Stimulated activated naive CD8-positive, alpha-beta T cell treated with anti-CD3 and anti-CD28 coated beads, Interleukin-15, amount 100 ng/mL, for 72 hours (primary cell): Measurements from ENCODE around the gene ESRRG.

Experiments used
- ATAC-seq: fragments of 150-1000 bp; cut with Tn5 transposase; 2 replicates; pipeline ENCODE4 v1.10.0; 2021; ENCODE audit warnings: mild to moderate bottlenecking, moderate library complexity
- DNase-seq, 2 donors: peaks; one replicate each; pipeline ENCODE4 v3.0.0; 2021 to 2022
- H3K27ac Mint-ChIP-seq, 2 donors: one replicate each; pipeline ENCODE4 v1.8.0; 2022; ENCODE audit warnings: mild to moderate bottlenecking in 2 of 2, mixed read lengths in 2 of 2, moderate library complexity in 2 of 2
- H3K27me3 Mint-ChIP-seq: one replicate; pipeline ENCODE4 v1.8.0; 2022; ENCODE audit warnings: mixed read lengths
- H3K4me1 Mint-ChIP-seq: one replicate; pipeline ENCODE4 v1.8.0; 2022; ENCODE audit warnings: mild to moderate bottlenecking, mixed read lengths
- H3K4me3 Mint-ChIP-seq, 2 donors: one replicate each; pipeline ENCODE4 v1.8.0; 2022; ENCODE audit warnings: mild to moderate bottlenecking in 2 of 2, mixed read lengths in 2 of 2, moderate library complexity in 1 of 2
- H3K9me3 Mint-ChIP-seq, 2 donors: one replicate each; pipeline ENCODE4 v1.8.0; 2022; ENCODE audit warnings: mixed read lengths in 2 of 2

ESRRG gene

GRCh38 chr1:216670118-216670883 is 52.9 kb downstream of the ESRRG start:
- H3K27me3 Mint-ChIP-seq, result no peaks in the 10 kb centered on the region
- no peak overlapping the region for H3K4me3 Mint-ChIP-seq
- no peak for ATAC-seq
- no peak overlapping the region for H3K27ac Mint-ChIP-seq
- no peaks in the 10 kb centered on the region for H3K4me1 Mint-ChIP-seq
- no peak for DNase-seq
- H3K9me3 Mint-ChIP-seq, result no peaks in the 10 kb centered on the region

DNA sequence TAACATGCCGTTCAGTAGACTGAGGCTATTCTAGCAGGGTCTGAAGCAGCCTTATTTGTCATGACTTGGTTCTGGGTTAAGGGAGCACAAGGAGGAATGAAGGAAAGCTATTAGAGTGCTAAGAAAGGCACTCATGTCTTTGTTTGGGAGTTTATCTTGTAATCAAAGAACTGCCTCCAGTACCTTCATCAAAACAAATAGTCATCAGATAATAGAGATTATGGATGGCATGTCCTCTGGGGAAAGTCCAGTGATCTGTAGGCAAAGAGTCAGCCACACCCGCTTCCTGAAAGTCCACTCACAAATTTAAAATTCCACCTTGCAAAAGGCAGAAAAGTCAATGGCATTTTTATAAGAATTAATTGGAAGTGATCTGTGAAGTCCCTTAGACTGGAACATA is 56.8 kb downstream of the ESRRG start:
- Mint-ChIP-seq H3K27me3 (no peaks in the 10 kb centered on the region), H3K27ac (no peak overlapping the region), H3K4me3 (no peak overlapping the region), H3K4me1 (no peaks in the 10 kb centered on the region), H3K9me3 (no peaks in the 10 kb centered on the region)
- DNase-seq (no peak), ATAC-seq (no peak)

DNA sequence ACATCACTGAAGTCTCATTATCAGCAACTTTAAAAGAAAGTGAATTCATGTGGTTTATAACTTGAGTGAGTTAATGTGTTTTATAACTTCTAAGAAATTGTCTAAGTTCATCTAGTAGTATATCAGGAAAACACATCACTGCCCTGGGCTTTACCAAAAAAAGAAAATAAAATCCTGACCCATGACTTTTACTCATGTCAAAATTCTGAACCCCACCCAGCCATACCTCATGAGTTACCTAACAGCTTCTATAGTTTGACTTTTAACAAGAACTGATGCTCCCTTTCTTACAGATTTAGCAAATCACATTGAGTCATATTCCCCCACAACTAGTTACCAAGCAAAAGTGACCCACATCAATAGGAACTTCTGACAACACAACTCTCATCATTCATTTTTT is 57.4 kb downstream of the ESRRG start:
- Mint-ChIP-seq H3K27me3 (no peaks in the 10 kb centered on the region), H3K27ac (no peak overlapping the region), H3K4me3 (no peak overlapping the region), H3K9me3 (no peaks in the 10 kb centered on the region), H3K4me1 (no peaks in the 10 kb centered on the region)
- ATAC-seq (no peak), DNase-seq (no peak)

DNA sequence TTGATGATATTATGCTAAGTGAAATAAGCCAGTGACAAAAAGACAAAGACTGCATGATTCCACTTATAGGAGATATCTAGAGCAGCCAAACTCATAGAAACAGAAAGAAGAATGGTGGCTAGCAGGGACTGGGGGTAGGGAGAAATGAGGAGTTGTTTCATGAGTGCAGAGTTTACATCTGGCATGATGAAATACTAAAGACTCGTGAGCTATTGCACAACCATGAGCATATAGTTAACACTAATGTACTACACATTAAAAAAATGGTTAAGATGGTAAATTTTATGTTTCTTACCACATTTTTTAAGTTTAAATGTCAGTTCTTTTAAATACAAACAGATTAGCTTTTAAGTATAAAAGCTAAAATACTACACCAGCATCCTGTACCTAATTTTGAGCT is 57.8 kb downstream of the ESRRG start:
- no peak for ATAC-seq
- no peaks in the 10 kb centered on the region for H3K27me3 Mint-ChIP-seq
- H3K4me1 Mint-ChIP-seq, result no peaks in the 10 kb centered on the region
- no peak overlapping the region for H3K27ac Mint-ChIP-seq
- DNase-seq, result no peak
- H3K9me3 Mint-ChIP-seq, result no peaks in the 10 kb centered on the region
- no peak overlapping the region for H3K4me3 Mint-ChIP-seq

- H3K27me3 Mint-ChIP-seq, result no peaks in the 10 kb centered on the region
- no peak for DNase-seq
- H3K4me3 Mint-ChIP-seq, result no peak overlapping the region
- no peaks in the 10 kb centered on the region for H3K4me1 Mint-ChIP-seq
- ATAC-seq, result no peak
- H3K9me3 Mint-ChIP-seq, result no peaks in the 10 kb centered on the region
- no peak overlapping the region for H3K27ac Mint-ChIP-seq
These were observed 60.5 kb downstream of the ESRRG start for GRCh38 chr1:216662681-216663080.

DNA sequence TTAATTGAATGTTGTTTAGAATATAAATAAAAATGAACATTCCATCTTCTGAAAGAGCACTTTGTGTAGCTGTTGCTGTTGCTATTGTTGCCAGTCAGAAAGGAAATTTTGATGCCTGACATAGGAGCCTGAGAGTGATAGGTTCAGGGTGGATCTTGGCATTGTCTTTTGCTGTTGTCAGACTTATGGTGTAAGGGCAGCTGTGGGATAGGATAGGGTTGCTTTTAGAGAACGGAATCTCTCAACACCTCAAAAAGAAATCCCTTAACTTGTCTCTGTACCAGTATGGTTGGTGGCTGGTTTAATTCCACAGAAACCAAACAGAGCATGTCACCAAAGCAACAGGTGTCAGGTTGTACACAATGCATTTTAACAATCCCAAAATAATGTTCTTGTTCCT is 62.7 kb downstream of the ESRRG start:
- no peak for ATAC-seq
- Mint-ChIP-seq H3K9me3 (no peaks in the 10 kb centered on the region), H3K4me3 (no peak overlapping the region), H3K27me3 (no peaks in the 10 kb centered on the region), H3K4me1 (no peaks in the 10 kb centered on the region), H3K27ac (no peak overlapping the region)
- DNase-seq, result no peak

DNA sequence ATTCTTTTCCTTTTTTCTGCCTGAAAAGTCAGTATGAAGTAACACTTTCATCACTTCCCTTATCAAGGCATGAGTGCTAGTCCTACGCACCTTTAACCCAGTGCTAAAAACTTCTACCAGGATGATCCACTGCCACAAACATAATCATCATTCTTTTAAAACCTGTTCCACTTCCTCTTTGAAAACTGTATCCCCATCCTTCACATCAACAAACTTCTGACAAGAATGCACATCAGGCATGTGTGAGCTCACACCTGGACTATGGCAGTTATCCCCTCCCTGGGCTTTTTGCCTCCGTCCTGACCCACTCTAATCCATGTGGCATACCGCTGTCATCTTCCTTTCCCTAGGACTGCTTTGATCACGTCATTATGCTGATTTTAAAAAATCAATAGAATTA is 70.2 kb downstream of the ESRRG start:
- Mint-ChIP-seq H3K27me3 (no peaks in the 10 kb centered on the region), H3K9me3 (no peaks in the 10 kb centered on the region), H3K27ac (no peak overlapping the region), H3K4me1 (no peaks in the 10 kb centered on the region), H3K4me3 (no peak overlapping the region)
- no peak for DNase-seq
- ATAC-seq, result no peak

DNA sequence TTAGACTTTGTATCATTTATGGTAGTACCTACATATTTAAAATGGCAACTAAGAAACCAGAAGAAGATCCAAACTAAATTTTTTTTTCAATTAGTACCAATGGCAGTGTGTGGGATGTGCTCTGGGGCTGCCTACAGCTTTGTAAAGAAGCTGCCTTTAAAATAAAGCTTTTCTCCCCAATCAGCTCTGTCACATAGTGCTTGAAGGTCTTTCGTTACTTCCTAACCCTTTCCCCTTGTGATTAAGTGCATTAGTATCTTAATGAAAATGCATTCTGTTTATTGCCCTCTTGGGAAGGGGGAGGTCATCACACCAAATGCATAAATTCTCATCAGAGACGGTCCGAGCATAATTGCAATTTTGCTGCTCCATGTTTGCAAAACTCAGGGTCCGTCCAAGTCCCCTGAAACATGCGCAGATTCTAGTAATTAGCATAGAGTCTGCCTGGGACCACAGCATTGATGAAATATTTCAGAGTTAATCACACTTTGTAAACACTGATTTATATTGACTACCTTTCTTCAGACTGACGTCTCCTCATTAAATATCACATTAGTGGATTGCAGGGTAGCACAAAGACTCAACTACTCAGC is 71.3 kb downstream of the ESRRG start:
- ATAC-seq (no peak), DNase-seq (no peak)
- Mint-ChIP-seq H3K9me3 (no peaks in the 10 kb centered on the region), H3K4me1 (no peaks in the 10 kb centered on the region), H3K27me3 (no peaks in the 10 kb centered on the region), H3K27ac (no peak overlapping the region), H3K4me3 (no peak overlapping the region)

DNA sequence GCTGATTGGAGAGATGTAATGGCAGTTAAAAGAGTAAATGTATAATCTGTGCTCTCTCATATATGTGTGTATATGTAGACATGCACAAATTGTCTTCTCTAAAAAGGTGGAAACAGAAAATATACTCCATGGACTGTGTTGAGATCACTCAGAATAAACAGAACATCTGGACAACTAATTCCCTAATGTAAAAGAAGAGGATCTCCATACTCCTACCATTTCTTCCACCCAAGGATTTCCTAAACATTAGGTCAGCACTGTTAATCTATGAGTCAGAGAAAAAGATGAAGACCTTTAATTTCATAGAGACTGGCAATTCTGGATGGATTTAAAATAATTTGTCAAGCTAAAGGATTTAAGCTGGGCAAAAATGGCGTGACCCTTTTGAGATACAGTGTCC is 80.1 kb downstream of the ESRRG start:
- DNase-seq (no peak), ATAC-seq (no peak)
- no peak overlapping the region for H3K4me3 Mint-ChIP-seq
- H3K27me3 Mint-ChIP-seq, result no peaks in the 10 kb centered on the region
- peaks cover 0 to 6% of the 10 kb centered on the region in 2 donors for H3K9me3 Mint-ChIP-seq
- H3K4me1 Mint-ChIP-seq, result no peaks in the 10 kb centered on the region
- no peak overlapping the region for H3K27ac Mint-ChIP-seq

DNA sequence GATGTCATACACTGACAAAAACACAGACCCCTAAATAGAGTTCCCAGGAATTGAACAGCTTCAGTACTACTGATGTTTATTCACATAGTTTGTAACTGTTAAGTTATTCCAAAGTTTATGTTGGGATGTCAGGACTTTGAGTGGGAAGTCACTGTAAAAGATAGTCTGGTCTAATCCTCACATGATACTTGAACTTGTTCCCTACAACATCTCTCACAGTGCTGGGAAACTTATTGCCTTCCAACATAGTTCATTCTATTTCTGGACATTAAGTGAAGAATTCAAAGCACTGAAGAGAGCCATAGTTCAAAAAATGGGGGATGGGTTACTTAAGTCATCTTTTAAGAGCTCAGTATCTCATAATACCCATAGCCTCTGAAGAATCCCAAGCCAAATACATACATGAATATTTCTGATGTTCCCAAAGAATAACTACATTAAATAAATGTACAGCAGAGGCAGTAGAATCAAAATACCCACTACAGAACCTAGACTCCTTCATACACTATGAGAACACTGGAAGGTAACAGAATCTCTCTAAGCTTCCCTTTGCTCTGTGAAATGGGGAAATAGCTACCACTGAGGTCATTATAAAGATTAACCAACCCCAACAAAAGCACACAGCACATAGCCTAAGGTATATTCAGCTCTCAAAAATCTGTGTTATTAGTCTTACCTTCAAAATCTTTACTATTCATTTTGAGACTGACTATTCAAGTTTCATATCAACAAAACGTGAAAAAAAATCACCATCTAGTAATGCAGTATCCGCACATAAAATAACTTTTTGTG is 81.4 kb downstream of the ESRRG start:
- ATAC-seq (no peak), DNase-seq (no peak)
- Mint-ChIP-seq H3K27ac (no peak overlapping the region), H3K9me3 (peaks cover 0 to 6% of the 10 kb centered on the region in 2 donors), H3K4me3 (no peak overlapping the region), H3K4me1 (no peaks in the 10 kb centered on the region), H3K27me3 (no peaks in the 10 kb centered on the region)

- H3K27ac Mint-ChIP-seq, result no peak overlapping the region
- ATAC-seq, result no peak
These were observed 83.1 kb downstream of the ESRRG start for GRCh38 chr1:216640100-216640499.

DNA sequence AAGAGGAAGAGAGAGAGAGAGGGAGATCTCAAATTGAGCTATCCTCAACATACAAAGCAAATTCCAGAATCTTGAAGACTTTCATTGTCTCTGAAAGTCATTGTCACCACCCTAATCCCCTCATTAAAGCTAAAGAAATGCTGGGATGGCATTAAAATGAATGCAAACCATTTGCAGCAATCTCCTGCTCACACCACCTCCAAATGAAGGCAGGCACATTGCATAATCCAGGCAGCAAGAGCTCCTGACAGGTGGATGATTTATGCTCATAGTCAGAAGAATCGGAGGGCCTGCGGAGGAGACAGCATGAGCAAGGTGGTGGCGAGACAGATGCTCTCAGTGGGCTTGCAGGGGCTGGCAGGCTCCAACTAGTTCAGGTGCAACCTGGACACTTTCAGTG is 90.2 kb downstream of the ESRRG start:
- no peak for DNase-seq
- ATAC-seq, result no peak
- Mint-ChIP-seq H3K27ac (no peak overlapping the region), H3K27me3 (no peaks in the 10 kb centered on the region), H3K9me3 (no peaks in the 10 kb centered on the region), H3K4me3 (no peak overlapping the region), H3K4me1 (no peaks in the 10 kb centered on the region)

More at GRCh38 chr1:216640100-216640499, 83.1 kb downstream of the ESRRG start:
- DNase-seq, result no peak
- H3K27me3 Mint-ChIP-seq, result no peaks in the 10 kb centered on the region
- H3K4me3 Mint-ChIP-seq, result no peak overlapping the region
- H3K4me1 Mint-ChIP-seq, result no peaks in the 10 kb centered on the region
- H3K9me3 Mint-ChIP-seq, result peaks cover 0 to 3% of the 10 kb centered on the region in 2 donors

GRCh38 chr1:216630532-216630931 is 92.7 kb downstream of the ESRRG start:
- H3K4me3 Mint-ChIP-seq, result no peak overlapping the region
- ATAC-seq (no peak), DNase-seq (no peak)
- H3K27me3 Mint-ChIP-seq, result no peaks in the 10 kb centered on the region
- no peak overlapping the region for H3K27ac Mint-ChIP-seq
- H3K9me3 Mint-ChIP-seq, result no peaks in the 10 kb centered on the region
- H3K4me1 Mint-ChIP-seq, result no peaks in the 10 kb centered on the region

- no peaks in the 10 kb centered on the region for H3K27me3 Mint-ChIP-seq
- no peaks in the 10 kb centered on the region for H3K4me1 Mint-ChIP-seq
- H3K4me3 Mint-ChIP-seq, result no peak overlapping the region
- H3K27ac Mint-ChIP-seq, result no peak overlapping the region
- ATAC-seq (no peak), DNase-seq (no peak)
- H3K9me3 Mint-ChIP-seq, result no peaks in the 10 kb centered on the region
These were observed 96.0 kb downstream of the ESRRG start for GRCh38 chr1:216627252-216627651.

DNA sequence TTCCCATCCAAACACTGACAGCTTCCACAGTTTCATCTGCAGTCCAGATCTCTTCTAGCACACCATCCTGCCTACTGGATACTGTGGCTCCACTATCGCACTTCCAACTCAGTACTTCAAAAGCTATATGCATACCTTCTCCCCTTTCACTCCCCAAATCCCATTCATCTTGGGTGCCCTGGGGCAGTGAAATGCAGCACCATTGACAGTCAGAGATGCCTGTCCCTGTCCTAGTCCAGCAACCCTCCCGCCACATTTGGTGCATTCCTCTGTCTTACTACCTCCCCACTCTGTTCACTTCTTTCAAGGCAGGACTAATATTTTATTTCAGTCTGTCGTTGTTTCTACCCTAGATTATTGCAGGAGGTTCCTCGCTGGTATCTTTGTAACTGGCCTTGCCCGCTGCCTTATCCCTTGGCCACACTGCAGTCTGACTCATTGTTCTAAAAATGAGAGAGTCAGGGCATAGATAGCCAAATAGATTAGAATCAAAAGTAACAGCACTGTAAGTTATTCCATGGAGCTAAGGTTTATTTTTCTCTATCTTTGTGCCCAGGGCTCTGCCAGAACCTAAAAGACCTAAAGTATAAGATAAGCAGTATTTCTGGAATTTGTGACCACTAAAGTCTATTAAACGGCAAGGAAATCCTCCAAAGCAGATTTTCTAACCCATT is 96.7 kb downstream of the ESRRG start:
- H3K9me3 Mint-ChIP-seq, result peaks cover 0 to 5% of the 10 kb centered on the region in 2 donors
- no peak overlapping the region for H3K27ac Mint-ChIP-seq
- ATAC-seq, result no peak
- no peaks in the 10 kb centered on the region for H3K27me3 Mint-ChIP-seq
- no peak overlapping the region for H3K4me3 Mint-ChIP-seq
- H3K4me1 Mint-ChIP-seq, result no peaks in the 10 kb centered on the region
- DNase-seq, result no peak

- ATAC-seq (no peak), DNase-seq (no peak)
These were observed 101.7 kb downstream of the ESRRG start for GRCh38 chr1:216621536-216621935.

More at GRCh38 chr1:216621536-216621935, 101.7 kb downstream of the ESRRG start:
- no peak overlapping the region for H3K4me3 Mint-ChIP-seq
- H3K9me3 Mint-ChIP-seq, result peaks cover 0 to 8% of the 10 kb centered on the region in 2 donors
- H3K4me1 Mint-ChIP-seq, result no peaks in the 10 kb centered on the region
- H3K27ac Mint-ChIP-seq, result no peak overlapping the region
- no peaks in the 10 kb centered on the region for H3K27me3 Mint-ChIP-seq
